ENCODE measurements around the gene TCF21. TPM values are rescaled to one million over a fixed set of nuclear protein-coding genes. Genes with fewer than 3 reads are reported as not detected.

TCF21 gene
- total RNA-seq, 1 experiment from 2014 or later, result not detected

DNA sequence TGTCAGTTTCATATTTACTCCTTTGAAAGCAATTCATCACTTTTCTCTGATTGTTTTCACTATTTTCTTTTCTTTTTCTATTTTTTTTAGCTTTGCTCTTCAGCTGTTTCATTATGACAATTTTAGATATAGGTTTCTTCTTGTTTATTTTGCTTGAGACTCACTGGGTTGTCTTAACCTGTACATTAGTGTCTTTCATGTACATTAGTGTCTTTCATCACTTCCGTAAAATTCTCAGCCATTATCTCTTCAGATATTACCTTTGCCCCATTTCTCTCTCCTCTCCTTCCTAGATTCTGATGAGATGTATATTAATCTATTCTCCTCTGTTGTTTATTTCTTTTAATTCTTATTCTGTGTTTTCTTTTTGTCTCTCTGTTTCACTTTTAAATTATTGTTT lies 49.6 kb downstream of the TCF21 start:
- Histone ChIP-seq H3K27me3 (replicated peaks; ENCODE audit: control insufficient read depth, insufficient read depth, low read length) (no peaks in the 10 kb centered on the region), H3K9me3 (no peaks in the 10 kb centered on the region), H3K36me3 (ENCODE audit: control insufficient read depth, insufficient read depth, low read length) (no peaks in the 10 kb centered on the region), H3K4me3 (ENCODE audit: low read depth, low read length) (no peak overlapping the region), H3K4me1 (no peaks in the 10 kb centered on the region)
- H3K36me3 Mint-ChIP-seq (ENCODE audit: insufficient read depth, unreplicated experiment), result no peaks in the 10 kb centered on the region
- peaks cover 6% of the 10 kb centered on the region for H3K9me3 Mint-ChIP-seq (ENCODE audit: unreplicated experiment)
- no TSS peak for BruUV-seq (replicated peaks)
- ChIA-PET CTCF (interaction anchor here (1.0 to 1.6 kb wide), 2 partner anchors 13 to 15 kb away, joined by 3 to 4 read pairs; no protein-coding TSS in a partner anchor), POLR2A (no interaction called here)
- no peak for DNase-seq
- no peak overlapping the region for H3K4me3 Mint-ChIP-seq (ENCODE audit: unreplicated experiment)
- TF ChIP-seq, protein P1, sequence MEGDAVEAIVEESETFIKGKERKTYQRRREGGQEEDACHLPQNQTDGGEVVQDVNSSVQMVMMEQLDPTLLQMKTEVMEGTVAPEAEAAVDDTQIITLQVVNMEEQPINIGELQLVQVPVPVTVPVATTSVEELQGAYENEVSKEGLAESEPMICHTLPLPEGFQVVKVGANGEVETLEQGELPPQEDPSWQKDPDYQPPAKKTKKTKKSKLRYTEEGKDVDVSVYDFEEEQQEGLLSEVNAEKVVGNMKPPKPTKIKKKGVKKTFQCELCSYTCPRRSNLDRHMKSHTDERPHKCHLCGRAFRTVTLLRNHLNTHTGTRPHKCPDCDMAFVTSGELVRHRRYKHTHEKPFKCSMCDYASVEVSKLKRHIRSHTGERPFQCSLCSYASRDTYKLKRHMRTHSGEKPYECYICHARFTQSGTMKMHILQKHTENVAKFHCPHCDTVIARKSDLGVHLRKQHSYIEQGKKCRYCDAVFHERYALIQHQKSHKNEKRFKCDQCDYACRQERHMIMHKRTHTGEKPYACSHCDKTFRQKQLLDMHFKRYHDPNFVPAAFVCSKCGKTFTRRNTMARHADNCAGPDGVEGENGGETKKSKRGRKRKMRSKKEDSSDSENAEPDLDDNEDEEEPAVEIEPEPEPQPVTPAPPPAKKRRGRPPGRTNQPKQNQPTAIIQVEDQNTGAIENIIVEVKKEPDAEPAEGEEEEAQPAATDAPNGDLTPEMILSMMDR (IDR thresholded peaks at IDR 0.05; ENCODE audit: insufficient read depth in 1 of 2, low read depth in 1 of 2, low read length in 1 of 2, severe bottlenecking in 1 of 2, unreplicated experiment in 1 of 2), result no peak
- no peaks in the 10 kb centered on the region for H3K4me1 Mint-ChIP-seq (ENCODE audit: low read depth, unreplicated experiment)
- H3K27ac Mint-ChIP-seq (ENCODE audit: unreplicated experiment), result no peak overlapping the region
- intact Hi-C loops (cut with micrococcal nuclease; ENCODE audit: unreplicated experiment), result no loop called here
- H3K27me3 Mint-ChIP-seq (ENCODE audit: insufficient read depth, unreplicated experiment), result peaks cover 18% of the 10 kb centered on the region

DNA sequence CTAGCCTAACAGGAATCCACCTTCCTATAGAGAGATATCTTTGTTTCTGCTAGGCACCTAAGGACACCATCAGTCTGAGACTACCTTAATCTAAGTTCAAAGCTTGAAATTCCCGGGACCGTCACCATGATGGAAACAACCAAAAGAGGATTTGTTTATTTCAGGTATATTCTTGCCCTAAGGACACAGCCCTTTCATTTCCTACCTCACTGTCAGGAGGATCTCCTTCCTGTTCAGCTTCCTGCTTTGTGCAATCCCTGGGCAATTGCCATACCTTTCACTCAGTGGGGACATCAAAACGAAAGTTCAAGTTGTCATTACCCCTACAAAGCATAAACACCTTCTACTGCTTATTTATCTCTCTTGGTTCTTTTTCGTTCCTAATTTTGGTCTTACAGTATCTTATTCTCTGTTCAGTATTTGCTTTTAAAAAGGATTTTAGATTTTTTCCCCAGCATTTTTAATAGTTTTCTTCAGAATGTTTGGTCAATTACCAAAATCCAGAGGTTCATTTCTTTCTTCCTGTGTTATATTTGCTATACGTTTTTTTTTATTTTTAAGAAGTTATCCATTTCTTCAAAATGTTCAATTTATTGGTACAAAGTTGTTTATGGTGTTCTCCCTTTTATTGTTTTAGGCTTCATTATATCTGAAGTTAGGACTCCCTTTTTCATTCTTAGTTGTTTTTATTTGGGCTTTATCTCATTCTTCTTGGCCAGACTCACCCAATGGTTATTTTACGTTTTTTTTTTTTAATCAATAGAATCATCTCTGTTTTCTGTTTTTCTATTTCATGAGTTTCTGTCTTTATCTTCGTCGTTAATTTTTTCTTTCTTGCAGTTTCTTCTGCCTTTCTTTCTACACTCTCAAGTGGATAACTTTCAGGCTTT lies 51.1 kb downstream of the TCF21 start:
- H3K9me3 Mint-ChIP-seq (ENCODE audit: unreplicated experiment), result no peaks in the 10 kb centered on the region
- intact Hi-C loops (cut with micrococcal nuclease; ENCODE audit: unreplicated experiment), result no loop called here
- ChIA-PET CTCF (interaction anchor here (1.0 kb wide), 1 partner anchor 157 kb away, joined by 3 read pairs; no protein-coding TSS in a partner anchor), POLR2A (no interaction called here)
- H3K4me1 Mint-ChIP-seq (ENCODE audit: low read depth, unreplicated experiment), result no peaks in the 10 kb centered on the region
- DNase-seq, result no peak
- Histone ChIP-seq H3K27me3 (replicated peaks; ENCODE audit: control insufficient read depth, insufficient read depth, low read length) (no peaks in the 10 kb centered on the region), H3K9me3 (no peaks in the 10 kb centered on the region), H3K4me3 (ENCODE audit: low read depth, low read length) (no peak overlapping the region), H3K4me1 (no peaks in the 10 kb centered on the region), H3K36me3 (ENCODE audit: control insufficient read depth, insufficient read depth, low read length) (no peaks in the 10 kb centered on the region)
- H3K36me3 Mint-ChIP-seq (ENCODE audit: insufficient read depth, unreplicated experiment), result no peaks in the 10 kb centered on the region
- TF ChIP-seq, protein P1 (IDR thresholded peaks at IDR 0.05; ENCODE audit: insufficient read depth in 1 of 2, low read depth in 1 of 2, low read length in 1 of 2, severe bottlenecking in 1 of 2, unreplicated experiment in 1 of 2), result no peak
- BruUV-seq (replicated peaks), result no TSS peak
- no peak overlapping the region for H3K27ac Mint-ChIP-seq (ENCODE audit: unreplicated experiment)
- H3K27me3 Mint-ChIP-seq (ENCODE audit: insufficient read depth, unreplicated experiment), result peaks cover 16% of the 10 kb centered on the region
- no peak overlapping the region for H3K4me3 Mint-ChIP-seq (ENCODE audit: unreplicated experiment)

Other genes with a start within 250 kb of the TCF21 start
- gene TBPL1, start 64.1 kb downstream of the TCF21 start, total RNA-seq (2022), result 19.3 and 23.6 TPM in 2 replicates
- gene SLC2A12, start 163.5 kb downstream of the TCF21 start, total RNA-seq (2022), result 0.14 TPM in 1 of 2 replicates, not detected in the other

All from Caco-2 (cell line).